H9 (cell line): ENCODE data around the gene EHBP1L1. TPM values are rescaled to one million over a fixed set of nuclear protein-coding genes. Genes with fewer than 3 reads are reported as not detected.

Experiments
- DNase-seq: peaks from one replicate; pipeline ENCODE4 v3.0.0-alpha.2; 2017
- H2AFZ ChIP-seq: one replicate; pipeline ENCODE4 v1.6.1; 2013; ENCODE audit warnings: mild to moderate bottlenecking, low read length, control low read depth, moderate library complexity
- H2AK5ac ChIP-seq: 2 replicates; pipeline ENCODE4 v1.6.1; 2013; ENCODE audit warnings: low read length, control low read depth, mixed read lengths; ENCODE audit not compliant: insufficient read length
- H2BK120ac ChIP-seq: one replicate; pipeline ENCODE4 v1.6.1; 2013; ENCODE audit warnings: low read depth, mild to moderate bottlenecking, low read length, control low read depth, inconsistent platforms; ENCODE audit not compliant: poor library complexity, severe bottlenecking
- H2BK12ac ChIP-seq: 2 replicates; pipeline ENCODE4 v1.6.1; 2013; ENCODE audit warnings: low read length, control low read depth, mixed read lengths, low read depth; ENCODE audit not compliant: insufficient read length
- H2BK15ac ChIP-seq: 2 replicates; pipeline ENCODE4 v1.6.1; 2013; ENCODE audit warnings: low read depth, low read length, control low read depth
- H2BK20ac ChIP-seq: one replicate; pipeline ENCODE4 v1.6.1; 2013; ENCODE audit warnings: low read depth, mild to moderate bottlenecking, low read length, control low read depth, inconsistent platforms; ENCODE audit not compliant: poor library complexity, severe bottlenecking
- H2BK5ac ChIP-seq: 2 replicates; pipeline ENCODE4 v1.6.1; 2013; ENCODE audit warnings: low read length, control low read depth, mixed read lengths; ENCODE audit not compliant: insufficient read length
- H3K14ac ChIP-seq: 2 replicates; pipeline ENCODE4 v1.6.1; 2013; ENCODE audit warnings: low read length, control low read depth; ENCODE audit not compliant: insufficient read depth
- H3K18ac ChIP-seq: 2 replicates; pipeline ENCODE4 v1.6.1; 2013; ENCODE audit warnings: low read depth, mild to moderate bottlenecking, mixed read lengths, low read length, control low read depth; ENCODE audit not compliant: insufficient read length
- H3K23ac ChIP-seq: 2 replicates; pipeline ENCODE4 v1.6.1; 2013; ENCODE audit warnings: low read length, control low read depth, mixed read lengths, low read depth; ENCODE audit not compliant: insufficient read length
- H3K23me2 ChIP-seq: 2 replicates; pipeline ENCODE4 v1.6.1; 2013; ENCODE audit warnings: low read depth, mild to moderate bottlenecking, mixed read lengths, low read length, control low read depth; ENCODE audit not compliant: insufficient read length, poor library complexity, severe bottlenecking
- H3K27ac ChIP-seq: 2 replicates; pipeline ENCODE4 v1.5.1; 2013; ENCODE audit warnings: low read length, control low read depth, mixed read lengths, low read depth; ENCODE audit not compliant: insufficient read length
- H3K27me3 ChIP-seq: 2 replicates; pipeline ENCODE4 v1.6.1; 2013; ENCODE audit warnings: low read length, control low read depth, inconsistent platforms; ENCODE audit not compliant: insufficient read depth
- H3K4ac ChIP-seq: 2 replicates; pipeline ENCODE4 v1.6.1; 2013; ENCODE audit warnings: low read depth, mild to moderate bottlenecking, control low read depth, inconsistent platforms, low read length, moderate library complexity
- H3K4me1 ChIP-seq: 2 replicates; pipeline ENCODE4 v1.6.1; 2013; ENCODE audit warnings: low read length, control low read depth, inconsistent platforms; ENCODE audit not compliant: insufficient read depth
- H3K4me2 ChIP-seq: 2 replicates; pipeline ENCODE4 v1.6.1; 2013; ENCODE audit warnings: low read length, control low read depth, mixed read lengths; ENCODE audit not compliant: insufficient read length, insufficient read depth
- H3K56ac ChIP-seq: 2 replicates; pipeline ENCODE4 v1.6.1; 2013; ENCODE audit warnings: low read depth, mild to moderate bottlenecking, mixed read lengths, low read length, control low read depth; ENCODE audit not compliant: insufficient read length
- H3K79me1 ChIP-seq: 2 replicates; pipeline ENCODE4 v1.6.1; 2013; ENCODE audit warnings: low read depth, mild to moderate bottlenecking, moderate library complexity, low read length, control low read depth, inconsistent platforms; ENCODE audit not compliant: insufficient read depth, poor library complexity, severe bottlenecking
- H3K79me2 ChIP-seq: 2 replicates; pipeline ENCODE4 v1.6.1; 2013; ENCODE audit warnings: low read length, control low read depth, inconsistent platforms; ENCODE audit not compliant: insufficient read depth
- H3K9ac ChIP-seq: 2 replicates; pipeline ENCODE4 v1.6.1; 2013; ENCODE audit warnings: low read length, control low read depth, mixed read lengths; ENCODE audit not compliant: insufficient read length; ENCODE audit errors: extremely low read depth
- H3K9me3 ChIP-seq: one replicate; pipeline ENCODE4 v1.6.1; 2013; ENCODE audit warnings: low read depth, low read length, inconsistent platforms; ENCODE audit not compliant: control insufficient read depth
- H3T11ph ChIP-seq: one replicate; pipeline ENCODE4 v1.6.1; 2013; ENCODE audit warnings: mild to moderate bottlenecking, low read length, control low read depth, inconsistent platforms
- H4K20me1 ChIP-seq: one replicate; pipeline ENCODE4 v1.6.1; 2013; ENCODE audit not compliant: control insufficient read depth, insufficient read length, insufficient read depth
- H4K5ac ChIP-seq: 2 replicates; pipeline ENCODE4 v1.6.1; 2013; ENCODE audit warnings: low read depth, mild to moderate bottlenecking, mixed read lengths, low read length, control low read depth; ENCODE audit not compliant: insufficient read length
- H4K8ac ChIP-seq: replicated peaks from 2 replicates; pipeline ENCODE4 v1.6.1; 2013; ENCODE audit warnings: low read length, control low read depth, mixed read lengths, low read depth; ENCODE audit not compliant: insufficient read length
- H4K91ac ChIP-seq: 2 replicates; pipeline ENCODE4 v1.6.1; 2013; ENCODE audit warnings: low read depth, mild to moderate bottlenecking, moderate library complexity, mixed read lengths, low read length, control low read depth; ENCODE audit not compliant: insufficient read length
- H3K27ac Mint-ChIP-seq, 3 experiments: 2 replicates in 2 of 3; 3 replicates in 1 of 3; pipeline ENCODE4 v1.8.0; 2020 to 2021; ENCODE audit warnings: mixed read lengths in 3 of 3, mild to moderate bottlenecking in 1 of 3, moderate library complexity in 1 of 3
- H3K27me3 Mint-ChIP-seq: 2 replicates; pipeline ENCODE4 v1.8.0; 2021; ENCODE audit warnings: low read depth, mild to moderate bottlenecking, moderate library complexity, mixed read lengths
- H3K36me3 Mint-ChIP-seq, 3 experiments: 2 replicates in 2 of 3; 3 replicates in 1 of 3; pipeline ENCODE4 v1.8.0; 2020 to 2021; ENCODE audit warnings: low read depth in 3 of 3, mixed read lengths in 3 of 3; ENCODE audit not compliant: insufficient read depth in 1 of 3
- H3K4me1 Mint-ChIP-seq, 2 experiments: 2 replicates each; pipeline ENCODE4 v1.8.0; 2020; ENCODE audit warnings: mixed read lengths in 2 of 2
- H3K4me3 Mint-ChIP-seq, 2 experiments: 2 replicates in 1 of 2; 3 replicates in 1 of 2; pipeline ENCODE4 v1.8.0; 2020 to 2021; ENCODE audit warnings: mild to moderate bottlenecking in 2 of 2, mixed read lengths in 2 of 2, moderate library complexity in 1 of 2
- H3K9me3 Mint-ChIP-seq, 2 experiments: 2 replicates in 1 of 2; 3 replicates in 1 of 2; pipeline ENCODE4 v1.8.0; 2020; ENCODE audit warnings: mild to moderate bottlenecking in 2 of 2, mixed read lengths in 2 of 2, moderate library complexity in 1 of 2
- WGBS: extraction: QIAGEN DNeasy Blood & Tissue Kit; methylation state at CpG from one replicate; pipeline ENCODE4 v1.1.7; 2013; ENCODE audit warnings: missing lambda C conversion rate, low lambda C conversion rate, mixed read lengths; ENCODE audit not compliant: insufficient read length; ENCODE audit errors: extremely low coverage; 5-methylcytosine and 5-hydroxymethylcytosine counted together
- total RNA-seq: library from RNA; stranded (reverse); gene quantifications from 2 replicates; pipeline ENCODE4 v1.2.1, GENCODE V29; 2021
- TF ChIP-seq, protein P1 (sequence below): fragments of 200-600 bp; sonication (generic); conservative IDR thresholded peaks from 3 replicates; pipeline ENCODE4 v1.8.0; 2021; ENCODE audit warnings: antibody characterized with exemption, mild to moderate bottlenecking

EHBP1L1 gene
- total RNA-seq, 1 experiment from 2014 or later, result 13.8 TPM

DNA sequence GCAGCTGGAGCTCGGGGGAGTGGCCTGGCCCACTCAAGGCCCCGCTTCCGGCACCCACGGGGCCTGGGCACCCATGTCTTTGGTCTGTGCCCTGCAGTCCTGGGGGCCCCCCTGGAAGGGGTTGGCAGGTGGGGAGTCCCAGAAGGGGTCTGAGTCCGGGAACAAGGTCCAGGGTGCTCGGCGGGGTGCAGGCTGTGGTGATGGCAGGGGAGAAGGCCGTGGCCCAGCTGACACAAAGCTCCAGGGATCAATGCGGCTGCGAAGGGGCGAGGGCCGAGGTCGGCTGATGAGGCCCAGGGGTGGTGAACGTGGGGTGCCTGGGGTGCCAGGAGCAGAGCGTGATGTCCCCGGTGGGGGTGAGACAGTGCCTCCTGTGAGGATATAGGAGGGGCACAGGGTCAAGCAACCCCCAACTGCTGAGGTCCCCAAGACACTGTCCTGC lies 22.4 kb downstream of the EHBP1L1 start:
- Histone ChIP-seq H3K23ac (no peak overlapping the region), H3K4ac (no peak overlapping the region), H2BK15ac (no peak overlapping the region), H3K9me3 (no peaks in the 10 kb centered on the region), H3K14ac (no peak overlapping the region), H3K18ac (no peak overlapping the region), H3K4me2 (no peak overlapping the region), H3K79me2 (no peaks in the 10 kb centered on the region), H4K5ac (no peak overlapping the region), H2BK12ac (no peak overlapping the region), H3K23me2 (no peaks in the 10 kb centered on the region), H2BK120ac (no peak overlapping the region), H3T11ph (no peak overlapping the region), H2AK5ac (no peak overlapping the region), H4K8ac (no peak overlapping the region), H2BK20ac (no peak overlapping the region), H3K27ac (no peak overlapping the region), H4K20me1 (no peaks in the 10 kb centered on the region), H3K9ac (no peak overlapping the region), H3K56ac (no peak overlapping the region), H3K27me3 (no peaks in the 10 kb centered on the region; the same call in 1 of the 2 replicates), H4K91ac (no peak overlapping the region), H3K79me1 (no peaks in the 10 kb centered on the region), H3K4me1 (no peaks in the 10 kb centered on the region; the same call in 1 of the 2 replicates), H2AFZ (no peak overlapping the region), H2BK5ac (no peak overlapping the region)
- peaks cover 1 to 4% of the 10 kb centered on the region in 2 experiments; a peak in 3 of 4 replicates for H3K4me1 Mint-ChIP-seq
- no peaks in the 10 kb centered on the region for H3K9me3 Mint-ChIP-seq
- H3K36me3 Mint-ChIP-seq, result peaks cover 4 to 20% (median 10%) of the 10 kb centered on the region in 3 experiments
- H3K27ac Mint-ChIP-seq, result no peak overlapping the region
- no peak overlapping the region for H3K4me3 Mint-ChIP-seq
- peaks cover 16% of the 10 kb centered on the region for H3K27me3 Mint-ChIP-seq
- whole genome bisulfite sequencing, result no CpG with 5 or more reads among the region's 16 CpGs
- no peak for DNase-seq
- TF ChIP-seq, protein P1, sequence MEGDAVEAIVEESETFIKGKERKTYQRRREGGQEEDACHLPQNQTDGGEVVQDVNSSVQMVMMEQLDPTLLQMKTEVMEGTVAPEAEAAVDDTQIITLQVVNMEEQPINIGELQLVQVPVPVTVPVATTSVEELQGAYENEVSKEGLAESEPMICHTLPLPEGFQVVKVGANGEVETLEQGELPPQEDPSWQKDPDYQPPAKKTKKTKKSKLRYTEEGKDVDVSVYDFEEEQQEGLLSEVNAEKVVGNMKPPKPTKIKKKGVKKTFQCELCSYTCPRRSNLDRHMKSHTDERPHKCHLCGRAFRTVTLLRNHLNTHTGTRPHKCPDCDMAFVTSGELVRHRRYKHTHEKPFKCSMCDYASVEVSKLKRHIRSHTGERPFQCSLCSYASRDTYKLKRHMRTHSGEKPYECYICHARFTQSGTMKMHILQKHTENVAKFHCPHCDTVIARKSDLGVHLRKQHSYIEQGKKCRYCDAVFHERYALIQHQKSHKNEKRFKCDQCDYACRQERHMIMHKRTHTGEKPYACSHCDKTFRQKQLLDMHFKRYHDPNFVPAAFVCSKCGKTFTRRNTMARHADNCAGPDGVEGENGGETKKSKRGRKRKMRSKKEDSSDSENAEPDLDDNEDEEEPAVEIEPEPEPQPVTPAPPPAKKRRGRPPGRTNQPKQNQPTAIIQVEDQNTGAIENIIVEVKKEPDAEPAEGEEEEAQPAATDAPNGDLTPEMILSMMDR, result no peak
